HCT116 (cell line): ENCODE results near the gene GRIA2.

Experiments
- CTCF ChIP-seq, 3 experiments: fragments of 200-600 bp in 1 of 3; sonication (generic) in 1 of 3; IDR thresholded peaks in 2 of 3; conservative IDR thresholded peaks in 1 of 3; 2 replicates each; pipeline ENCODE4 v1.5.1; 2012 to 2017; ENCODE audit warnings: low read depth in 2 of 3, low read length in 2 of 3, antibody characterized with exemption in 1 of 3, borderline replicate concordance in 1 of 3, control low read depth in 1 of 3, mild to moderate bottlenecking in 1 of 3, mixed read lengths in 1 of 3, mixed run types in 1 of 3, moderate library complexity in 1 of 3; ENCODE audit not compliant: insufficient read depth in 1 of 3
- POLR2A ChIP-seq: IDR thresholded peaks from 2 replicates; pipeline ENCODE4 v1.7.0; 2011; ENCODE audit warnings: borderline replicate concordance; ENCODE audit not compliant: insufficient read depth, insufficient read length; ENCODE audit errors: extremely low read depth
- POLR2AphosphoS5 ChIP-seq: IDR thresholded peaks from 2 replicates; pipeline ENCODE4 v1.6.1; 2011; ENCODE audit warnings: mild to moderate bottlenecking, low read depth, low read length, moderate library complexity
- RAD21 ChIP-seq: IDR thresholded peaks from 2 replicates; pipeline ENCODE4 v1.6.1; 2012; ENCODE audit warnings: low read depth, mild to moderate bottlenecking
- REST ChIP-seq: IDR thresholded peaks from 2 replicates; pipeline ENCODE4 v1.6.1; 2012; ENCODE audit warnings: low read depth
- SP1 ChIP-seq: IDR thresholded peaks from 2 replicates; pipeline ENCODE4 v1.6.1; 2012; ENCODE audit warnings: low read depth
- ZFX ChIP-seq: fragments of 450-650 bp; IDR thresholded peaks from 2 replicates; pipeline ENCODE4 v1.6.1; 2017
- ZNF274 ChIP-seq: fragments of 200-500 bp; sonication (Bioruptor generic); IDR thresholded peaks from 2 replicates; pipeline ENCODE4 v1.6.1; 2014; ENCODE audit warnings: mild to moderate bottlenecking, low read depth, low read length, inconsistent platforms

GRCh38 chr4:157304769-157305168 is 84.2 kb downstream of the GRIA2 start:
- TF ChIP-seq CTCF (IDR thresholded peaks at IDR 0.05 in 2 of 3, conservative IDR thresholded peaks at IDR 0.05 in 1 of 3; ENCODE audit: borderline replicate concordance in 1 of 3, insufficient read depth in 1 of 3, low read depth in 2 of 3, low read length in 2 of 3) (no peak), ZFX (no peak), RAD21 (no peak), POLR2AphosphoS5 (no peak), POLR2A (no peak), SP1 (no peak), ZNF274 (no peak), REST (no peak)
